GM23338 (cell line): ENCODE data around the gene RGS6. TPM values are rescaled to one million over a fixed set of nuclear protein-coding genes. Genes with fewer than 3 reads are reported as not detected.

ENCODE experiments used
- ATAC-seq: fragments of 200-7000 bp; cut with Tn5 transposase; 3 replicates; pipeline ENCODE4 v1.9.1; 2020
- DNase-seq: peaks from one replicate; pipeline ENCODE4 v3.0.0-alpha.2; 2015; ENCODE audit warnings: low spot score
- H2AFZ ChIP-seq: fragments of 200-600 bp; sonication (generic); 2 replicates; pipeline ENCODE4 v1.8.0; 2016; ENCODE audit warnings: antibody characterized with exemption, mild to moderate bottlenecking, moderate library complexity
- H3F3A ChIP-seq: fragments of 200-600 bp; sonication (generic); replicated peaks from 2 replicates; pipeline ENCODE4 v1.8.0; 2017; ENCODE audit warnings: antibody characterized with exemption, mixed run types, low read depth
- H3K27ac ChIP-seq: fragments of 200-600 bp; sonication (generic); 2 replicates; pipeline ENCODE4 v1.6.1; 2016; ENCODE audit warnings: low read depth
- H3K27me3 ChIP-seq: fragments of 200-600 bp; sonication (generic); 2 replicates; pipeline ENCODE4 v1.8.0; 2016; ENCODE audit warnings: mild to moderate bottlenecking, mixed run types, moderate library complexity; ENCODE audit not compliant: insufficient read depth
- H3K36me3 ChIP-seq: fragments of 200-600 bp; sonication (generic); 2 replicates; pipeline ENCODE4 v1.8.0; 2016; ENCODE audit warnings: mild to moderate bottlenecking; ENCODE audit not compliant: insufficient read depth
- H3K4me1 ChIP-seq: fragments of 200-600 bp; sonication (generic); 2 replicates; pipeline ENCODE4 v1.8.0; 2016; ENCODE audit warnings: mild to moderate bottlenecking, moderate library complexity; ENCODE audit not compliant: insufficient read depth
- H3K4me2 ChIP-seq: fragments of 200-600 bp; sonication (generic); 2 replicates; pipeline ENCODE4 v1.7.1; 2017; ENCODE audit warnings: mixed run types
- H3K4me3 ChIP-seq: fragments of 200-600 bp; sonication (generic); 2 replicates; pipeline ENCODE4 v1.6.1; 2016; ENCODE audit warnings: mixed run types
- H3K79me2 ChIP-seq: fragments of 200-600 bp; sonication (generic); replicated peaks from 2 replicates; pipeline ENCODE4 v1.8.0; 2017; ENCODE audit warnings: mild to moderate bottlenecking; ENCODE audit not compliant: insufficient read depth
- H3K9me2 ChIP-seq: fragments of 200-600 bp; sonication (generic); 2 replicates; pipeline ENCODE4 v1.8.0; 2017; ENCODE audit not compliant: insufficient read depth
- H4K20me1 ChIP-seq: fragments of 200-600 bp; sonication (generic); replicated peaks from 2 replicates; pipeline ENCODE4 v1.8.0; 2017; ENCODE audit warnings: mild to moderate bottlenecking; ENCODE audit not compliant: insufficient read depth
- H3K27ac Mint-ChIP-seq: 2 replicates; pipeline ENCODE4 v1.8.0; 2020; ENCODE audit warnings: inconsistent platforms, mild to moderate bottlenecking, moderate library complexity, mixed read lengths
- H3K27me3 Mint-ChIP-seq: 3 replicates; pipeline ENCODE4 v1.8.0; 2022; ENCODE audit warnings: low read depth, mild to moderate bottlenecking, moderate library complexity, mixed read lengths, inconsistent platforms; ENCODE audit not compliant: insufficient read depth, poor library complexity
- H3K36me3 Mint-ChIP-seq: 3 replicates; pipeline ENCODE4 v1.8.0; 2021; ENCODE audit warnings: low read depth, mild to moderate bottlenecking, inconsistent platforms, moderate library complexity, mixed read lengths
- H3K4me1 Mint-ChIP-seq: 3 replicates; pipeline ENCODE4 v1.8.0; 2020; ENCODE audit warnings: mild to moderate bottlenecking, inconsistent platforms, mixed read lengths
- H3K4me3 Mint-ChIP-seq: 3 replicates; pipeline ENCODE4 v1.8.0; 2021; ENCODE audit warnings: moderate library complexity, mild to moderate bottlenecking, inconsistent platforms, mixed read lengths
- H3K9me3 Mint-ChIP-seq: 3 replicates; pipeline ENCODE4 v1.8.0; 2020; ENCODE audit warnings: moderate library complexity, mild to moderate bottlenecking, inconsistent platforms, mixed read lengths
- CREB1 ChIP-seq: fragments of 250-450 bp; sonication (Bioruptor Pico); IDR thresholded peaks from 2 replicates; pipeline ENCODE4 v1.5.0; 2020; ENCODE audit warnings: low read depth, mild to moderate bottlenecking, moderate library complexity
- EZH2 ChIP-seq: fragments of 200-600 bp; sonication (generic); IDR thresholded peaks from one replicate; pipeline ENCODE4 v1.8.0; 2017; ENCODE audit warnings: antibody characterized with exemption, mild to moderate bottlenecking, low read depth; ENCODE audit not compliant: unreplicated experiment
- EZH2phosphoT487 ChIP-seq: fragments of 200-600 bp; sonication (generic); IDR thresholded peaks from one replicate; pipeline ENCODE4 v1.8.1; 2018; ENCODE audit warnings: antibody characterized with exemption; ENCODE audit not compliant: unreplicated experiment
- JUNB ChIP-seq: IDR thresholded peaks from one replicate; pipeline ENCODE4 v1.6.1; 2016; ENCODE audit warnings: antibody characterized with exemption; ENCODE audit not compliant: unreplicated experiment
- POLR2AphosphoS5 ChIP-seq: IDR thresholded peaks from 2 replicates; pipeline ENCODE4 v1.6.1; 2016; ENCODE audit warnings: antibody characterized with exemption, low read depth
- REST ChIP-seq: IDR thresholded peaks from one replicate; pipeline ENCODE4 v1.6.1; 2018; ENCODE audit warnings: antibody characterized with exemption; ENCODE audit not compliant: unreplicated experiment
- STAT1 ChIP-seq: IDR thresholded peaks from one replicate; pipeline ENCODE4 v1.6.1; 2016; ENCODE audit warnings: antibody characterized with exemption; ENCODE audit not compliant: unreplicated experiment
- ZNF462 ChIP-seq: fragments of 250-450 bp; sonication (Bioruptor Pico); IDR thresholded peaks from 2 replicates; pipeline ENCODE4 v1.5.0; 2020; ENCODE audit warnings: mild to moderate bottlenecking, moderate library complexity
- polyA plus RNA-seq: library from polyadenylated mRNA; unstranded; fragments of >200 nt; fragmentation: Nextera tagmentation; extraction: Ambion mirVana; gene quantifications from 2 replicates; pipeline ENCODE4 v1.2.1, GENCODE V29; 2016
- total RNA-seq: library from RNA; depleted of rRNA; stranded (reverse); fragments of >200 nt; shearing (Covaris generic); gene quantifications from 2 replicates; pipeline ENCODE4 v1.2.3, GENCODE V29; 2014
- TF ChIP-seq, protein P1 (sequence below): IDR thresholded peaks from 2 replicates; pipeline ENCODE4 v1.6.1; 2016; ENCODE audit warnings: antibody characterized with exemption

Gene RGS6
- total and polyA plus RNA-seq, 2 experiments from 2014 or later, result 0.66 to 0.83 TPM

DNA sequence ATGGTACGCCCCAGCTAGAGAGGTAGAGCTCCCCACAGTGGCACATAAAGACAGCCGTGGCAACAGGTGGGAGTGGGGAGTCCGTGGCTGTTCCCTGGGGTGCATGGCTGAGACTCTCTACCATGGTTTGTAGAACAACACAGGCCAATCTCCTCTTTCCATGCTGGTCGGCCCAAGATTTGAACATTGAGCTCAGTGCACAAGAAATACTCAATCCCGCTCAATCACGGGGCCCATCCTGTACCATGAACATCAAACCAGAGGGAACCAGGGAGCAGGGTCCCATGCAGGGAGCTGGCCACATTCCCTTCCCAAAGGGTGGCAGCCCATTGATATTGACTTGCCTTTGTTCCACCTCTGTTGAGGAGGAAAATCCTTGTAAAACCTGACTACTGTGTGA, 608.6 kb downstream of the RGS6 start (continued):
- TF ChIP-seq CREB1 (CRISPR knock-in tag) (no peak), POLR2AphosphoS5 (no peak), STAT1 (no peak), EZH2phosphoT487 (no peak), ZNF462 (CRISPR knock-in tag) (no peak), JUNB (no peak)

DNA sequence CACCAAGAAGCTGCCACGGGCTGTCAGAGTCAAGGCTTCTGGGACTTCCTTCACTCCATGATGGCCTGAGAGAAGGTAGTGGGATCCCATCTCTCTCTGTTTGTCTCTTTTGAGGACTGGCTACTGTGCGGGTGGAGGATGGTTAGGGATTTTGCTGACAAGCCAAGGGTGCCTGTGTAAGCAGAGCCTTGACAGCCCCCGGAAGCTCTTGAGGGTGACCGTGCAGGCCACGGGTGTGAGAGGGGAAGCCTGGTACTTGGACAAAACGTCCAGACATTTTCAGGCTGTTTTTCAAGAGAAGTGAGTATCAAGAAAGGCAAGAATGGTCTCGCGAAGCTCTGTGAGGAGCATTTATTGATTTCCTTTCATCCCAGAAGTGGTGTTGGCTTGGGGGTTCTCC, 609.3 kb downstream of the RGS6 start:
- H3K27ac ChIP-seq, result no peak overlapping the region
- no peaks in the 10 kb centered on the region for H3K27me3 ChIP-seq
- DNase-seq, result no peak
- H3K4me3 ChIP-seq, result no peak overlapping the region
- Mint-ChIP-seq H3K4me3 (no peak overlapping the region), H3K27me3 (no peaks in the 10 kb centered on the region), H3K4me1 (peaks cover 23% of the 10 kb centered on the region), H3K27ac (no peak overlapping the region), H3K9me3 (no peaks in the 10 kb centered on the region), H3K36me3 (no peaks in the 10 kb centered on the region)
- no peak overlapping the region for H3K4me2 ChIP-seq
- no peak for ATAC-seq
- H3K9me2 ChIP-seq, result peaks cover 8% of the 10 kb centered on the region; the same call in 1 of the 2 replicates
- no peaks in the 10 kb centered on the region for H4K20me1 ChIP-seq
- no peak overlapping the region for H2AFZ ChIP-seq
- no peaks in the 10 kb centered on the region for H3K36me3 ChIP-seq
- TF ChIP-seq REST (no peak), CREB1 (CRISPR knock-in tag) (no peak), EZH2 (no peak)
- TF ChIP-seq, protein P1, sequence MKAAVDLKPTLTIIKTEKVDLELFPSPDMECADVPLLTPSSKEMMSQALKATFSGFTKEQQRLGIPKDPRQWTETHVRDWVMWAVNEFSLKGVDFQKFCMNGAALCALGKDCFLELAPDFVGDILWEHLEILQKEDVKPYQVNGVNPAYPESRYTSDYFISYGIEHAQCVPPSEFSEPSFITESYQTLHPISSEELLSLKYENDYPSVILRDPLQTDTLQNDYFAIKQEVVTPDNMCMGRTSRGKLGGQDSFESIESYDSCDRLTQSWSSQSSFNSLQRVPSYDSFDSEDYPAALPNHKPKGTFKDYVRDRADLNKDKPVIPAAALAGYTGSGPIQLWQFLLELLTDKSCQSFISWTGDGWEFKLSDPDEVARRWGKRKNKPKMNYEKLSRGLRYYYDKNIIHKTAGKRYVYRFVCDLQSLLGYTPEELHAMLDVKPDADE, result no peak
- H3K79me2 ChIP-seq, result no peaks in the 10 kb centered on the region
- H3K4me1 ChIP-seq, result peaks cover 4% of the 10 kb centered on the region; the same call in 1 of the 2 replicates
- no peaks in the 10 kb centered on the region for H3F3A ChIP-seq
